Testis (tissue), 3 donors: ENCODE results near the gene RPS15. TPM values are rescaled to one million over a fixed set of nuclear protein-coding genes. Genes with fewer than 3 reads are reported as not detected.

Experiments
- DNase-seq: peaks from one replicate; pipeline ENCODE4 v3.0.0-alpha.2; 2019
- H3K27ac ChIP-seq, 2 donors: fragments of 200-600 bp; sonication (generic); one replicate each; pipeline ENCODE4 v1.5.1; 2019
- H3K27me3 ChIP-seq: fragments of 200-600 bp; sonication (generic); one replicate; pipeline ENCODE4 v1.5.1; 2019
- H3K36me3 ChIP-seq: fragments of 200-600 bp; sonication (generic); one replicate; pipeline ENCODE4 v1.5.1; 2017; ENCODE audit warnings: low read depth; ENCODE audit errors: missing control alignments
- H3K4me1 ChIP-seq: fragments of 200-600 bp; sonication (generic); one replicate; pipeline ENCODE4 v1.5.1; 2019
- H3K4me3 ChIP-seq, 2 donors: fragments of 200-600 bp; sonication (generic); one replicate each; pipeline ENCODE4 v1.5.1; 2017 to 2019
- H3K9me3 ChIP-seq: fragments of 200-600 bp; sonication (generic); one replicate; pipeline ENCODE4 v1.5.1; 2017
- POLR2A ChIP-seq: fragments of 450-650 bp; IDR thresholded peaks from one replicate; pipeline ENCODE4 v1.6.1; 2017; ENCODE audit warnings: antibody characterized with exemption, mild to moderate bottlenecking, moderate library complexity
- WGBS, 2 donors: methylation state at CpG; one replicate each; pipeline ENCODE4 v1.1.5; 2018; 5-methylcytosine and 5-hydroxymethylcytosine counted together
- intact Hi-C: fragments of 100-400 bp; cut with DNase I; formaldehyde crosslinking; loops from one replicate; pipeline ENCODE4 v1.15.1; 2023; ENCODE audit warnings: low total_unique reads
- polyA plus RNA-seq: library from polyadenylated mRNA; stranded (reverse); fragments of 350-450 nt; fragmentation: Illumina TruSeq; extraction: RNeasy Lipid Tissue Mini Kit (QIAGEN cat#74804); gene quantifications from one replicate; pipeline ENCODE4 v1.2.3, GENCODE V29; 2014; ENCODE audit warnings: low read depth, low replicate concordance; ENCODE audit not compliant: insufficient read depth
- total RNA-seq, 2 donors: library from RNA; depleted of rRNA; stranded (reverse); fragments of >200 nt; gene quantifications; one replicate each; pipeline ENCODE4 v1.2.3, GENCODE V29; 2016
- TF ChIP-seq, protein P1 (sequence below), 3 experiments: fragments of 450-650 bp in 2 of 3; fragments of 200-600 bp in 1 of 3; sonication (generic) in 1 of 3; IDR thresholded peaks; one replicate each; pipeline ENCODE4 v1.5.1; 2016 to 2019; ENCODE audit warnings: antibody characterized with exemption in 3 of 3, mild to moderate bottlenecking in 2 of 3, moderate library complexity in 1 of 3

Gene RPS15
- total and polyA plus RNA-seq, 3 donors from 2014 or later = 768 to 1,750 (median 1,248) TPM

DNA sequence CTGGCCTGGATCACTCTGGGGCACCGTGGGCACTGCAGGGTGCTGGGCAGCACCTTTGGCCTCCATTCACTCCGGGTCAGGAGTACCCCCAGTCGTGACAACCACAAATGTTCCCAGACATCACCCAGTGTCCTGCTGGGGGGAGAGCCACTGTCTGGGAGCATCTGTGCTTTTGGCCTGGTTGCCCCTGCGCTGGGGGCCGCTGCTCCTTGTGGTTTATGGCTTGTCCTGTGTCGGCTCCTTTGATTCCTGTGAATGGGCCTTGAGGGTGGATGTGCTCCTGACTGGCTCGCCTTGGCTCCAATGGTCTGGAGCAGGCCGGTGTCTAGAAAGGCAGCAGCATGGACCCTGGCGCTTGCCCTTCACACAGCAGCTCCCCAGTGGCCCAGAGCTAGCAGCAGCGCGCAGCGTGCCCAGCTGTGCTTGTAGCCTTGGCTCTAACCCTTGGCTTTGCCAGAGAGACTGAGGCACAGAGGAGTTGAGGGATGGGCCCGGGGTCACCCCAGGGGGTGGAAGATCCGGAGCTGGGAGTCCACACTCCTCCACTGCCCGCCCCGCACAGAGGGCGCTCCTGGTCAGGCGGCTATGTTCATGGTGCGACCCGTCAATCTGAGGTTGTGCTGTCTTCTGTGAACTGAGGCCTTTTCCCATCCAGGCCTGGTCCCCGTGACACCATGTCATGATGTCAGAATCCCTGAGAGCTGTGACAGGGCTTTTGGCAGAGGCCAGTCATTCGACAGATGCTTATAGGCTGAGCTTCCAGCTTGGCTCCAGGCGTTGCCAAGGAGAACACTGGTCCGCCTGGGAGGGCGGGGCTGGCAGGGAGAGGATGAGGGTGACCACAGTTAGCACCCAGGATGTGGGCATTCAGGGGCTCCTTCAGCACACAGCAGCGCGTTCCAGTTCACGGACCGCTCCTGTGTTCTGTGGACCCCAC is 26.7 kb upstream of the RPS15 start:
- Histone ChIP-seq H3K36me3 (no peaks in the 10 kb centered on the region), H3K9me3 (no peaks in the 10 kb centered on the region), H3K4me1 (peaks cover 69% of the 10 kb centered on the region), H3K27ac (peak overlapping the region; percentile 1 to 50), H3K27me3 (no peaks in the 10 kb centered on the region), H3K4me3 (no peak overlapping the region)
- no peak for DNase-seq
- intact Hi-C loops = no loop called here
- TF ChIP-seq, protein P1, sequence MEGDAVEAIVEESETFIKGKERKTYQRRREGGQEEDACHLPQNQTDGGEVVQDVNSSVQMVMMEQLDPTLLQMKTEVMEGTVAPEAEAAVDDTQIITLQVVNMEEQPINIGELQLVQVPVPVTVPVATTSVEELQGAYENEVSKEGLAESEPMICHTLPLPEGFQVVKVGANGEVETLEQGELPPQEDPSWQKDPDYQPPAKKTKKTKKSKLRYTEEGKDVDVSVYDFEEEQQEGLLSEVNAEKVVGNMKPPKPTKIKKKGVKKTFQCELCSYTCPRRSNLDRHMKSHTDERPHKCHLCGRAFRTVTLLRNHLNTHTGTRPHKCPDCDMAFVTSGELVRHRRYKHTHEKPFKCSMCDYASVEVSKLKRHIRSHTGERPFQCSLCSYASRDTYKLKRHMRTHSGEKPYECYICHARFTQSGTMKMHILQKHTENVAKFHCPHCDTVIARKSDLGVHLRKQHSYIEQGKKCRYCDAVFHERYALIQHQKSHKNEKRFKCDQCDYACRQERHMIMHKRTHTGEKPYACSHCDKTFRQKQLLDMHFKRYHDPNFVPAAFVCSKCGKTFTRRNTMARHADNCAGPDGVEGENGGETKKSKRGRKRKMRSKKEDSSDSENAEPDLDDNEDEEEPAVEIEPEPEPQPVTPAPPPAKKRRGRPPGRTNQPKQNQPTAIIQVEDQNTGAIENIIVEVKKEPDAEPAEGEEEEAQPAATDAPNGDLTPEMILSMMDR (IDR thresholded peaks at IDR 0.05) = no peak
- TF ChIP-seq POLR2A = no peak
- WGBS, 2 donors = 53 to 58% methylated on average over 19 to 28 of the region's 29 CpGs

DNA sequence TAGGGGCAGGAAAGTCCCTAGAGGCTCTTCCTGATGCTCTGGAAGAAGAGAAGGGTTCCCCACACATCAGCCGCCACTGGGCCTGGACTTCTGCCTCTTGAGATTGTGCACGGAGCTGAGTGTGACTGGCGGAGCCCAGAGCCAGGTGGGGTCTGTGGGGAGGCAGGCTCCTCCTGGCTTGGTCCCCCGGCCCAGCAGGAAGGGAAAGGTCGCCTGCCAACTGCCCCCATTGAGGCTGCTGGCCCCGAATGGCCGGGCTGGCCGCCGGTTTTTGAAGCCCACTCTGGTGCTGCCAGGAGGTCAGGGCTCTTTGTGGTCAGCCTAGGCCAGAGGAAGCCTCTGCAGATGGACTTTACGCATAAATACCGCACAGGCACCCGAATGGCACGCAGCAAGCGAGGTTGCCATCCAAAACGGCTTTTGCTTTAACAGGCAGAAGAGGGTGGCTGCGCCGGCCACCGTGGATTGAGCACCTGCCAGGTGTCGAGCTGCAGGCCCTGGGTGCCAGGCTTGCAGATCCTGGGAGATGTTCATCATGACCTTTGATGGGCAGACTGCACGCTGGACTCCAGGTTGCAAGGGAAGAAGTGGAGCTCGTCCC is 25.8 kb upstream of the RPS15 start:
- no peak for DNase-seq

DNA sequence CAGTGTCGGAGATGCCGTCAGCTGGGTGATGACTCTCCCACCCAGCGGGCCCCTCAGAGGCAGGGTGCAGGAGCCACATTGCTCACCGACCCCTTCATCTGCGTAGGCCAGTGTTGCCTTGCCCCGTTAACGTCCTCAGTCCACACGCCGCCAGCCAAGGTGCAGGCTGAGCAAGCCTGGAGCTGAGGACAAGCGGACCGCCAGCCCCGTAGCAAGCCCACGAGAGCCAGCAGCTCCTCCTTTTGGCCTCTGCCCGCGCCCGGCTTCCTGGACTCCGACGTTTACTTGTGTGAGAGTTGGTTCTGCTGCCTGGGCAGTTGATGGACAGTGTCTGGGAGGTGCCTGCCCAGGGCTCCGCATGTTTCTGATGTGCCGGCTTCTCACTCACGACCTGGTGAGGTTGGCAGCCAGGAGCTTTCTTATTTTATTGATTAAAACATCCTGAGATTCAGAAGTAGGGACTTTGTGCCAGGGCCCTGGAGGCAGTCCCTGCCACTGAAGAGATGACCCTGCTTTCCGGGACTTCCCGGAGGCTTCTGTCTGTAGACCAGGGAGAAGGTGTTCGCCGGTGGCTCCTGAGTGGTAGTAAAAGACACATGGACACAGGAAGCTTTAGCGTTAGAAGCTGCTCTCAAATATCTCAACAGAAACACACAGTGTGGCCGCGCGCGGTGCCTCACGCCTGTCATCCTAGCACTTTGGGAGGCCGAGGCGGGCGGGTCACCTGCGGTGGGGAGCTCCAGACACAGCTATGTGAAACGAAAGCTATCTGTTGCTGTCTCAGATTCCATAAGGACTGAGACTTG is 25.0 kb upstream of the RPS15 start:
- no peak for DNase-seq
- WGBS, 2 donors = 73 to 88% methylated on average over 19 to 36 of the region's 36 CpGs
- Histone ChIP-seq H3K27me3 (no peaks in the 10 kb centered on the region), H3K36me3 (no peaks in the 10 kb centered on the region), H3K27ac (no peak overlapping the region), H3K9me3 (no peaks in the 10 kb centered on the region), H3K4me1 (peaks cover 83% of the 10 kb centered on the region), H3K4me3 (no peak overlapping the region)
- intact Hi-C loops = no loop called here
- no peak for TF ChIP-seq POLR2A
- TF ChIP-seq, protein P1 (IDR thresholded peaks at IDR 0.05) = no peak

More for the DNA sequence above, 25.8 kb upstream of the RPS15 start:
- intact Hi-C loops = no loop called here
- Histone ChIP-seq H3K4me1 (peaks cover 75% of the 10 kb centered on the region), H3K27me3 (no peaks in the 10 kb centered on the region), H3K4me3 (no peak overlapping the region), H3K36me3 (no peaks in the 10 kb centered on the region), H3K27ac (no peak overlapping the region), H3K9me3 (no peaks in the 10 kb centered on the region)
- TF ChIP-seq, protein P1 (IDR thresholded peaks at IDR 0.05) = no peak
- TF ChIP-seq POLR2A = no peak
- WGBS, 2 donors = 70 to 85% methylated on average over 12 to 21 of the region's 21 CpGs

DNA sequence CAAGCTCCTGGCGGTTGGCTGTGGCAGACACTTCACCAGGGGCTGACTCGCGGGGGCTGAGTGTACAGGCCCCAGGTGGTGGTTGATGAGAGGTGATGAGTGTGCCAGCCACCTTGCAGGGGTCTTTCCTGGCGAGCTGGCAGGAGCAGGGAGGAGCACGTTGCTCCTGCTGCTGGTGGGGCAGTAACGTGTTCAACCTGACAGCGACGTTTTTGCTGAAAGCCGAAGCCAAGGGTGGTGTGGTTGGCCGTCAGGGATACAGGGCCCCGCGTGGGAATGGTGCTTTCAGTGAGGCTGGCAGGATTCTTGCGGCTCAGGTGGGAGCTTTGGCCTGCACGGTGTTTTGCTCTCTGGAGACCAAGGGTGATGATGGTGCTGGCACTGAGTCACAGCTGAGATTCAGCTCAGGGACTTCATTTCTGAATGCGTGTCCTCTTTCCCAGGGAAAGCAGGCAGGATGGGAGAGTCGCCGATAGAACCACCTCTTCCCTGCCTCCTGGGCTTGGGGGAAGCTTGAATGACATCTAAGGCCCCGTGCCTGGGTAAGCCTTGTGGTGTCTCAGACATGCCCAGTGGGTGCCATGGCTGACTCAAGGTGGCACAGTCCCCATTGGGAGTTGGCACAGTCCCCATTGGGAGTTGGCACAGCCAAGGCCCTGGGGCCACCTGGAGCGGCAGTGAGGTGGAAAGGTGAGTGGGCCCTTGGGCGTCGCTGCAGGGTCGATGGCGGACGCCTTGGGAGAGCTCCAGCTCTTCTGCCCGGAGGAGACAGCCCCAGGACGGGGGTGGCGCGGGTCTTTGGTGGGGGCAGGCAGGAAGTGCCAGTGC is 22.0 kb upstream of the RPS15 start:
- DNase-seq = no peak
- no peak for TF ChIP-seq POLR2A
- TF ChIP-seq, protein P1 (IDR thresholded peaks at IDR 0.05) = no peak
- H3K9me3 ChIP-seq = no peaks in the 10 kb centered on the region
- H3K4me1 ChIP-seq = peaks cover 65% of the 10 kb centered on the region
- 65 to 69% methylated on average over 16 to 28 of the region's 28 CpGs for WGBS, 2 donors
- H3K4me3 ChIP-seq = no peak overlapping the region
- intact Hi-C loops = no loop called here
- no peaks in the 10 kb centered on the region for H3K36me3 ChIP-seq
- no peaks in the 10 kb centered on the region for H3K27me3 ChIP-seq
- peak overlapping the region; percentile 61 to 82 for H3K27ac ChIP-seq
